HG02642 (cell line): ENCODE data around the gene ATP6V1F.
A peak's percentile ranks its signal among the peaks of the same experiment; 100 is the strongest.

Experiments
- ATAC-seq: cut with Tn5 transposase; IDR thresholded peaks from one replicate; pipeline ENCODE4 v1.9.1; 2021; ENCODE audit warnings: mild to moderate bottlenecking; ENCODE audit not compliant: unreplicated experiment, poor library complexity

ATP6V1F gene

DNA sequence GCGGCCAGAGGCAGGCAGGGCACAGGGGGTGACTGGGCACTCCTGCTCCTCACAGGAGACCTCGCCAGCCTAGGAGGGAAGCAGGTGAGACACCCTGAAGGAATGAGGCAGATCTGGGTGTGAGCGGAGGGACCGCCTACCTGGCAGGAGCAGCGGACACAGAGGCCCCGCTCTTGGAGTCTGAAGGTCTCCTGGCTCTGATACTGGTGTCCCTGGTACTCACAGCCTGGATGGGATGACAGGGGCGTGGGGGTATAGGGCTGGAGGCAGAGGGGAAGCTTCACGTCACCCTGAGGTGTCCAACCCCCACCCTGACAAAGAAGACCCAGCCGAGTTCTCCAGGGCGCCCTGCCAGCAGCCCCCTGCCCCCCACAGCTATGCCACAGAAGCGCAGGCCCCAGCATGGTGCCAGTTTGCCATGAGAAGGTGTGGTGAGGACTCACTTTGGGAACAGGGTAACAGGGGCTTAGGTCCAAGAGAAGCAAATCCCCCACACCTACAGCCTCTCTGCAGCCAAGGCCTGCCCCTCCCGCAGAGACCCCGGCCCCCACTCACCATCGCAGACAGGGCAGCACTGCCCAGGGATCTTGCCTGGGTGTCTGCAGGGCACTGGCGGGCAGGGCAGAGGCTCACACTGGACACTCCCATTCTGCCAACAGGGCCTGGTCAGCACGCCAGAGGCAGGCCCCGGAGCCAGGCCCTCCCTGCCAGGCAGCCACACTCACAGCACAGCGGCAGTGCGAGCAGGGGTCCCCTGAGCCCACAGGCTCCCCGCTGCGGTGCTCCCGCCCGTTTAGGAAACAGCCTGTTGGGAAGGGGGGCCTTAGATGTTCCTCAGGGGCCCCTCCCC lies 30.8 kb downstream of the ATP6V1F start:
- no peak for ATAC-seq

- ATAC-seq = no peak
Observed at GRCh38 chr7:128894101-128894440, 31.4 kb downstream of the ATP6V1F start.

- no peak for ATAC-seq
Observed at GRCh38 chr7:128895320-128895719, 32.7 kb downstream of the ATP6V1F start.

DNA sequence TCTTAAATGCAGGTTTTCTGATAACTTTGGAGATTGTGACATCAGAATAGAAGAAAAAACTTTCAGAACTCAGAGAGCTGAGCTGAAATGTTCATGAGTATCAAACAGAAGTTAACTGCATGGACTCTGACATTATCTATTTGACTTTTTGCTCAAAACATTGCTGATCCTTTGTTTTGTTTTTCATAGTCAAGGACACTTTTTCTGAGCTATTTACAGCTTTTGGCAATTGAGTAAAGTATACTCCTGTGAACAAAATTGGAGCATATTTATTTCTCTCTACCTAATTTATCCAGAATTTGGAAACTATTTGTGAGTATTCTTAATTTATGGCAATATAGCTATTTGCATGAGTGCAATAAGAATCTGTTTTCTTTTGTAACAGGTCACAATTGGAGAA lies 36.7 kb downstream of the ATP6V1F start:
- no peak for ATAC-seq

- no peak for ATAC-seq
Observed at GRCh38 chr7:128900237-128900636, 37.6 kb downstream of the ATP6V1F start.

GRCh38 chr7:128902761-128903585 lies 40.3 kb downstream of the ATP6V1F start:
- ATAC-seq = no peak

- no peak for ATAC-seq
Observed at GRCh38 chr7:128903621-128904361, 41.1 kb downstream of the ATP6V1F start.

DNA sequence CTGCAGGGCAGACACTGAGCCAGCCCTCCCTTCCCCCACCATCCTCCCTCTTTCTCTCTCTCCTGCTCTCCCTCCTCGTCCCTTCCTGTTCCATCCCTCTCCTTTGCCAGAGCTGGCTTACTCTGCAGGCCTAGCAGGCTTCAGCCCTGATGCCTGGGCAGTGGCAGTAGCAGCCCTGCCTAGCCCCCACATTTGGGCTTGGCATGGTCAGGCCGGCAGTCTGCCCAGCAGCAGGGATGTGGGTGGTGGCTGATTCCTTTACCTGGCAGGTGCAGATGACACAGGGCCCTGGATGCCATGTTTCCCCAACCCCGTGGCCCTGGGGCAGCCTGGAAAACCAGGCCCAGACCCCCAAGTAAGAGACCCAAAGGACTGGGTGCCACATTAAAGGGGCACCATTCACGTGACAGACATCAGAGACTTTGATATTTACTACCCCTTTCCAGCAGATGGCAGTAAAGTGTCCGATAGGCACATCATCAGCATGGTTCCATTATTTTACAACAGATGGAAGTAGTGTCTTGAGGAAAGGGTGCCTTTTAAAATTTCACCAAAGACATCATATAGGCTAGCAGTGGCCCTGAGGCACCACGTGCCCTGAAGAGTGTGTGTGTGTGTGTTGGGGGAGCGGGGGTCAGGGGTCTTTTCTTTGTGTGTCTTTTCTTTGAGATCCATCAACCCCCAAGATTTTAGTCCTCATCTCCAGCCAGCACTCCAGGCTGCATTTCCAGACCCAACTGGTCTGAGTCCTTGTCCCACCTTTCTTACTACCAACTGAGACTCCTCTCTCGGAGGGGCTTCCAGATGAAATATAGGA lies 41.9 kb downstream of the ATP6V1F start:
- peak; percentile 52 for ATAC-seq

- no peak for ATAC-seq
Observed at GRCh38 chr7:128906001-128906765, 43.5 kb downstream of the ATP6V1F start.

GRCh38 chr7:128906766-128907559 lies 44.3 kb downstream of the ATP6V1F start:
- ATAC-seq = no peak

DNA sequence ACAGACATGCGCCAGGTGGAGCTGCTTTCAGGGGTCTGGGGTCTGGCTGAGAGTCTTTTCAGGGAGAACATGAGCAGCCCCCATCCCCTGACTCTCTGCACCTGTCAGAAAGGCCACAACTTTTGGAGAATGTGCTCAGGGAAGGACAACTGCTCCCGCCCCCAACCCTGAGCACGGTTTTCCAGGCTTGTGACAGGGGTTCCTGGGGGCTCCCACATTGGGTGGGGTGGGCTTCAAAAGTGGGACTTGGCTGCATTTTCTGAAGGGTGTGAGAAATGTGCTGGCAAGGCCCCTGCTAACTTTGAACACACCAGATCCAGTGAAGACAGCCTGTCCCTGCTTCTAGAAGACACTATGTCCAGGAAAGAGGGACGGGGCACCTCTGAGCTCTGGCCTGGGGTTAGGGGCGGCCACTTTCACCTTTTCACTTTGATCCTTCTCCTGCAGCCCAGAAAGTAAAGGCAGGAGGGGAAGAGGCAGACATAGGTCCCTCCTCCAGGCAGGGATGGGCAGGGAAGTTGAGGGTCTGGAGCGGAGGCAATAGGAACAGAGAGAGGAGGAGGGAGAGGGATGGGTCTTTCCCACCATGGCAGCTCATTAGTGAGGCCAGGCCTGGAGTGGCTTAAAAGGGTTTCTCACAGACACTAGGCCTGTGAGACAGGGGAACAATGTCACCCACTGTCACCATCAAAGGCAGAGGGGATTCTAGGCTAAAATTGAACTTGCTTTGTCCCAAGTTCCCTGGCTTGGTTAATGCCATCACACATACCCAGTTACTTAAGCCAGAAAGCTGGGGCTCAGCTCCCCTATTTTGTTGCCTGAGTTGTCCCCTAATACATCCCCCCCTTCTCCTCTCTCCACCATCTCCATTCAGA lies 46.3 kb downstream of the ATP6V1F start:
- no peak for ATAC-seq

DNA sequence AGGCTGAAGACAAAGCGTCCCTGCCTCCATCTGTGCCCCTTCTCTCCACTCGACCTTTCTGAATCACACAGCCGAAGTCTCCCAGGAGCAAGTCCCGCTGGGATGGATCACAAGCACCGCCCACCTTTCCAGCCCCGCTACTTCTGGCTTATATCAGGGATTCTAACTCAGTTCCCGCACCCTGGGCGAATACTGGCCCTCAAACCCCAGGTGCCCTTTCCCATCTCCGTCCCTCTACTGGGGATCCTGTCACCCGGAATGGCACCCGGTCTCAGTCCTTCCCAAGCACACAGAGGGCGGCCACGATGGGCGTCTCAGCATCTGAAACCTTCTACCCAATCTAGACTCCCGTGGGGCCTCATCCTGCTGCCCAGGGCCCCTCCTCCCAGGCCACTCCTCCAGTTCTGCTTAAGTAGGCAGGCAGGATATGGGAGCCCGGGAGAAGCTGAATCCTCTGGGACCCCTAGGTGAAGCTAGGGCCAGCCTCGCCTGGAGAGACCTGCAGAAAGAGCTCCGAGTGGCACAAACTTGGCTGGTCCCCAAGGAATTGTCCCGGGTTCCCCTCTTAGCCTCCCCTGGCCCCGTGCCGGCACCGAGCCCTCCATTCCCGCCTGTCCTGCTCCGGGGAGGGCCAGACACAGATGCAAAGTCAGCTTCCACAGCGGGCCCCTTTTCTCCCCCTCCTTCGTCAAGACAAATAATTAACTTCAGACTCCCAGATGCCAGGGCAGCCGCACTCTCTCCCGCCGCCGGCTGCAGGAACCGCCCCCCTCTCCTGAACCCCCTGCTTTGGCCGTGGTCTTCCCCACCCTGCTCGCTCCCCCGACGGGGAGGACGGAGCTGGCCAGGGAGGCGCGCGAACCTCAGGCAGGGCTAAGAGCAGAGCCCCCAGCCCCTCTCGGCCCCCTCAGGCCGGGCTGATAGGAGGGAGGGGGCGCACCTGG lies 47.2 kb downstream of the ATP6V1F start:
- ATAC-seq = no peak

GRCh38 chr7:128910569-128910945 lies 47.9 kb downstream of the ATP6V1F start, which contains the start of gene KCP:
TSS of gene KCP (minus strand) at chr7:128910709. CDS start at chr7:128910676, 33 bp downstream.
- ATAC-seq = no peak

DNA sequence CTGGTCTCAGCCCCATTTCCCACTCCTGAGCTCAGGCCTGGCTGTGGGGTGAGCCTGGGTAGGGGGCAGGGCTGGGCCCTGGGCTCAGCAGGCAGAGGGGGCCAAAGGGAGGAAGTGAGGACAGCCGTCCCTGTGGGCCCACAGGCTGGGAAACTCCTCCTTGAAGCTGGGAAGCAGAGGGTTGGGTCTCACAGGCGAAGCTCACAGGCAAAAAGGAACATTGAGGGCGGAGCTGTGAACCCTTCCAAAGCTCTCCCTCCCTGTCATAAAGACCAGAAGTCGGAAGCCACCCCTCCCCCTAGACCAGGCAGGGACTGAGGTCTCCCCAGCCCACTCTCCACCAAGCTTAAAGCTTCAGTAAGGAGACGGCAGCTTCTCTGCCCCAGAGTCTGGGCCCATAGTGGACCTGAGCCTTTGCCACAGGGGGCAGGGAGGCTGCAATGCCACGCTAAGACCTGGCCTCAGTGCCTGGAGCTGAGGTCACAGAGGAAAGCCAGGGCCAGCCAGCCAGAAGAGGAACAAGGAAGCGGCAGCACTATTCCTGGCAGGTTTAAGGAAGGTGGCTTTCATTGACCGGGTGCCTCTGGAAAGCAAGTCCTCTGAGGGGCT lies 48.9 kb downstream of the ATP6V1F start:
- ATAC-seq = no peak

GRCh38 chr7:128912281-128912680 lies 49.6 kb downstream of the ATP6V1F start:
- ATAC-seq = no peak
